NCI-H524 (cell line): ENCODE data around the gene THSD7B.
"Not testable (repeated sequence)": the region's sequence is repeated elsewhere in the genome, so short reads cannot be mapped to it uniquely, and the experiment has no call there.

Experiments used
- DNase-seq, 2 experiments: peaks; one replicate each; lab custom pipeline; 2025; lab: John Stamatoyannopoulos, UW

The THSD7B gene

DNA sequence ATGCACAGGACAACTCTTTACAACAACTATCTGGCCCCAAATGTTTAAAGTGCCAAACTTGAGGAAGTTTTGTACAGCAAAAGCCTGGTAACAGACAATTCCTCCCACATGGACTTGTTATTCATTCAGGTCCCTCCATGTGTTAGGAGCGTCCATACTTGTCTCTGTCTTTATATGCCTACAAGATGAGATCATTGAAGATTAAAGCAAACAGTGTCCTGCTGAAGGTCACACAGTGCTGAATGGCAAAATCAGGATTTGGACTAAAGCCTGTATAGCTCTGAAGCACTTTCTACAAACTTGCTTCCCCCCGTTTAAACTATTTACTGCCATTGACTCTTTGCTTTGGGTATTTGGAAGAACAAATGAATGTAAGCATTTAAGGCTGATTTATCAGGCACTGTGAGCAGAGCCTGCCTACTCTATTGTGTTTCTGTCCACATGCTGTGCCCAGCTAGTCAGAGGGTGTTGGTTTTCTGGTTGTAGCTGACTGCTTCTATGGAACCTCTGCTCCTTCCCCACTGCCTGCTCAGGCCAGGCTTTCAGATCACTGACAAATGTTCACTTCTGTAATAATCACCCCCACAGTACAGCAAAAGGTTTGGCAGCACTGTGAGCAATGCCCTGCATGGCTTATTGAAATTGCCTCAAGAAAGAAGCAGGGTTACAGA lies 274.3 kb downstream of the THSD7B start:
- no peak for DNase-seq

DNA sequence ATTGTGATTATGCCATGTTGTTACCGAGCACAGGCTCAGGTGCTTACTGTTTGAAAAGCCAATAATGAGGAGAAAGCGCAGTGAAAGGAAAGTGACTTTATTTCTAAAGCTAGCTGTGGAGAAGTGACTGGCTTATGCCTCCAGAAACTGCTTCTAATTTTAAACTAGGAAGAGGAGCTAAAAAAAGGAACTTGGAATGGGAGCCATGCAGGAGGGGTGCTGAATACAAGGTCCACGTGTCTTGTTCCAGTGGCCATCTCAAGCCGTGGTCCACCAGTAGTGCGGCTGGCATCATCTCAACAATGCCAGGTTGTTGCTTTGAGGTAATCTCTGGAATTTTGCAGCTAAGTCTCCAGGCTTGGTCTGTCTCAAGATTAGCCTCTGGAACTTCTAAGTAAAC lies 282.0 kb downstream of the THSD7B start:
- no peak for DNase-seq

GRCh38 chr2:137048455-137048854 lies 283.1 kb downstream of the THSD7B start:
- DNase-seq, result no peak

- no peak for DNase-seq
Observed at GRCh38 chr2:137049518-137049917, 284.2 kb downstream of the THSD7B start.

GRCh38 chr2:137050949-137051348 lies 285.6 kb downstream of the THSD7B start:
- DNase-seq, result no peak

DNA sequence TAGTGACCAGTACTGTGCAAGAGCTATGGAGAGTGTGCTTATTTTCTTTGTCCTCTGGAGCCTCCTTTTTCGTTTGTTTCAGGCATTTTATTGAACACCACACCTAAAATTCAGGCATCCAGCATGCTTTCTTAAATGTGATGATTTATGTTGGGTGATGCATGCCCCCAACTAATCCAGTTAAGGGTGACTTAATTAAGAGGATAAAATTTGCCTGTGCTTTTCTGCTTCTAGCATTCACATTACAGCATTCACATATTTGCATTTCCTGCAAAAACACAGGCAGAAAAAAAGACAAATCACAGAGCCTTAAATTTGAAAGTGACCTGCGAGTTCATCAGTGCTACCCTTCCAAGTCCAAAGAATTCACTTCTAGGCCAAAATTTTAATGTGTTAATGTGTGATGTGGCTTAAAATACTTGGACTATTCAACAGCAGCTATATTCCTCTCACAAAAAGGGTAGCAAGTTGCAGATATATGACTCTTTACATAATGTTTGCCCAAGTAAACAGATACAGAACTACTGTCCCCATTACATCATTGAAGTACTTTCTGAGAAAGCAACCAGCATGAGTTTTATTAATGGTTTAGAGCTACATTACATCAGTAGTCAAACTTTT lies 286.5 kb downstream of the THSD7B start:
- peak in 1 of 2 experiments; percentile 44 for DNase-seq

GRCh38 chr2:137056704-137057103 lies 291.4 kb downstream of the THSD7B start:
- no peak for DNase-seq

DNA sequence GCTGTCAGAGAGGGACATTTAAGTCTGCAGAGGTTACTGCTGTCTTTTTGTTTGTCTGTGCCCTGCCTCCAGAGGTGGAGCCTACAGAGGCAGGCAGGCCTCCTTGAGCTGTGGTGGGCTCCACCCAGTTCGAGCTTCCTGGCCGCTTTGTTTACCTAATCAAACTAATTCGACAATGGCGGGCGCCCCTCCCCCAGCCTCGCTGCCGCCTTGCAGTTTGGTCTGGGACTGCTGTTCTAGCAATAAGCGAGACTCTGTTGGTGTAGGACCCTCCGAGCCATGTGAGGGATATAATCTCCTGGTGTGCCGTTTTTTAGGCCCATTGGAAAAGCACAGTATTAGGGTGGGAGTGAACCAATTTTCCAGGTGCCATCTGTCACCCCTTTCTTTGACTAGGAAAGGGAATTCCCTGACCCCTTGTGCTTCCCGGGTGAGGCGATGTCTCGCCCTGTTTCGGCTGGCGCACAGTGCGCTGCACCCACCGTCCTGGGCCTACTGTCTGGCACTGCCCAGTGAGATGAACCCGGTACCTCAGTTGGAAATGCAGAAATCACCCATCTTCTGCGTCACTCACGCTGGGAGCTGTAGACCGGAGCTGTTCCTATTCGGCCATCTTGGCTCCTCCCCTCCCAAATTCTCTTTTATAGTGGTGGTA lies 310.9 kb downstream of the THSD7B start:
- DNase-seq, result not testable (repeated sequence)

- no peak for DNase-seq
Observed at GRCh38 chr2:137091704-137092103, 326.4 kb downstream of the THSD7B start.

GRCh38 chr2:137093116-137093515 lies 327.8 kb downstream of the THSD7B start:
- DNase-seq, result no peak

- no peak for DNase-seq
Observed at GRCh38 chr2:137096187-137096586, 330.8 kb downstream of the THSD7B start.

DNA sequence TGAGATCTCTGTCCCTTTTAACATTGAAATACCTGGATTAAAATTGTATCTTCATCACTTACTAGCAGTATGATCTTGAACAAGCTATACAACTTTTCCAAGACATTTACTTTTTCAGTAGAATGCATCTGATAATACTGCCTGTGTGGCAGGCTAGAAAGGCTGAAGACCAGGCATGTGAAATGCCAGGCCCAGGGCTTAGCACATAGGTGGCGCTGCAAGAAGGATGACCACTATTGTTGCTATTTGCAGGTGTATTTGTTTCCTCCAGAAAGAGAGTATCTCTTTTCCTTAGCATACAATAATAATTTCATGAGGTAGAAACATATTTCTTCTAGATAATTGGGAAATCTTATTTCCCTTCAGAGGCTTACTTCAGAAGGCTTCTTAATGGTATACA lies 331.3 kb downstream of the THSD7B start:
- DNase-seq, result no peak

DNA sequence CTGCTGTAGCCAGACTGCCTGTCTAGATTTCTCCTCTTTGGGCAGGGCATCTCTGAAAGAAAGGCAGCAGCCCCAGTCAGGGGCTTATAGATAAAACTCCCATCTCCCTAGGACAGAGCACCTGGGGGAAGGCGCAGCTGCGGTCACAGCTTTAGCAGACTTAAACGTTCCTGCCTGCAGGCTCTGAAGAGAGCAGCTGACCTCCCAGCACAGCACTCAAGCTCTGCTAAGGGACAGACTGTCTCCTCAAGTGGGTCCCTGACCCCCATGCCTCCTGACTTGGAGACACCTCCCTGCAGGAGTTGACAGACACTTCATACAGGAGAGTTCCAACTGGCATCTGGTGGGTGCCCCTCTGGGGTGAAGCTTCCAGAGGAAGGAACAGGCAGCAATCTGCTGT lies 336.5 kb downstream of the THSD7B start:
- DNase-seq, result not testable (repeated sequence)

DNA sequence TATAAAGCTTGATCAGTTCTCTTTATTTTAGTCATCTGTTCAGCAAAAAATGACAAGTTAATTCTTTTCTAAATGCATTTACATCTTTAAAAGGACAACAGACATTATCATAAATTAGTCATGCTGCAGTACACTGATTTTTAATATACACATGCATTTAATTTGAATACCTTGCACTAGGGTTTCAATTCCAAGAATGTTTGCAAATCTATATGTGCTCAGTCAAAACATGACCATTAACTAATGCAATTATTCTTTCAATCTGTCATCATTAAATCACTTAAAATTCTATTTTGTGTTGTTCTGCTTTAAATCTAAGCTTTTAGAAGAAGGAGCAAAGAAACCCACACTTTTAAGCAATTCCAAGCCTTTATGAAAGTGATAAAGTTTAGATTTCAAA lies 342.6 kb downstream of the THSD7B start:
- no peak for DNase-seq

- no peak for DNase-seq
Observed at GRCh38 chr2:137111896-137112295, 346.6 kb downstream of the THSD7B start.

- DNase-seq, result no peak
Observed at GRCh38 chr2:137115081-137115794, 349.9 kb downstream of the THSD7B start.

GRCh38 chr2:137115795-137116089 lies 350.4 kb downstream of the THSD7B start:
- DNase-seq, result no peak

DNA sequence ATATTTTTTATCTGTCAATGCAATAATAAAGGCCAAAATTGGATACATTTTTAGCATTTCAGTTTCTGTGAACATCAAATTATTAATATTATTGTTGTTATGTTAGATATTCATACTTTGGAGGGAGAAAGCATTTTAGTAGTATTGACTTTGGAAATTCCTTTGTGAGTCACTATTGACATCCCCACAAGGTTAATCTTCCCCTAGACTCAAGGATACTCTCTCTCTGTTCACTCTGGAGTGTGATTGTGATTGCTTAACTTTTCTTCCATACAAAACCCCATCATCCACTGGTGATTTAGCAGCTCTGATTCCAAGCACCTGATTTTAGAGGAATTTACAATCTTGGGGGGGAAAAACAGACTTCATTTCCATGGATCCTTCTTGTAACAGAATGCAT lies 352.0 kb downstream of the THSD7B start:
- no peak for DNase-seq

DNA sequence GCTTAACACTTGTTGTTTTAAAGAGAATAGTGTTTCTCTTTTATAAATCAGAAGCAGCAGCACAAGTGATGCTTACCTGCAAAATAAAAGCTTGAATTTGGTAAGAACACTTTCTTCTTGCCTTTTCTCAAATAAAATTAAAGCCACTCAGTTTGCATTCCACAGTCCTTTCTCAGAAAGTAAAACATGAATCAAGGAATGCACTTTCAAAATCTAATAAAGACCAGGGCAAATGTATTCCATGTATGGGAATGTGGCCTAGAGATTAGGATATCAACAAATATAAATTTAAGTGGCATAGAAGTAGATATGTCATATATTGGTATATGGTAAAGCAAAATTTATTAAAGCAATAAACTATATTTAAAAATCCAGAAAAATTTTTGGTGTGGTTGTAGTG lies 352.8 kb downstream of the THSD7B start:
- DNase-seq, result no peak

DNA sequence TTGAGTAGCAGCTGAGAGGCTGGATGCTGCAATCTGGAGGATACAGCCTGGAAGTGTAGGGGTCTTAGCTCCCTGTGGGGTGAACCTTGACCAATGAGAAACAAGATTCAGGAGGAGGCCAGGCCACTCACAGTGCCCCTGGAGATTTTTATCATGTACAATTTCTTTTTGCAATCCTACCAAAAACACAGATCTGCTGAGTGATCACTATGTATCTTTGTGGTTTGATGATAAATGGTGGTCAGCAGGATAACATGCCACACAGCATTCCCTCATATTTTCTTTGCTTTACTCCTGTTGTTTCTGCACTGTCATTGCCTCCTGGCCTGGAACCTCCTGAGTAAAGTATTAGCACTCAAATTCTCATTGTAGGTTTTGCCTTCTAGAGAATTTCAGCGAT lies 357.9 kb downstream of the THSD7B start:
- DNase-seq, result no peak

- no peak for DNase-seq
Observed at GRCh38 chr2:137133225-137133624, 367.9 kb downstream of the THSD7B start.

GRCh38 chr2:137138263-137138662 lies 372.9 kb downstream of the THSD7B start:
- no peak for DNase-seq

DNA sequence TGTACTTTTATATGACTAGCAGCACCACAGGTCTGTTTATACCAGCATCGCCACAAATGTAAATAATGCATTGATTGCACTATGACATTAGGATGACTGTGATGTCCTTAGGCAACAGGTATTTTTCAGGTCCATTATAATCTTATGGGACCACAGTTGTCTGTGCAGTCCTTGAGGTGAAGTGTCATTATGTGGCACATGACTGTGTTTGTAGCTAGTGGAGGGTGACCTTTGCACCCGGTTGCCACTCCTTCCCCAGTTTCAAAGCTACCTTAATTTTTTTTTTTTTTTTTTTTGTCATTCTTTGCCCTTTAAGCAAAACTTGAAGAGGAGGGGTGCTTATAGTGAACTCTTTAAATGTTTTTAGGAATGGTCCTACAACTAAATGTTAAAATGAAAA lies 386.4 kb downstream of the THSD7B start:
- no peak for DNase-seq
